Liver (tissue), 9 donors: ENCODE data around the gene ABLIM2. TPM values are rescaled to one million over a fixed set of nuclear protein-coding genes. Genes with fewer than 3 reads are reported as not detected.

Source experiments
- DNase-seq: peaks from one replicate; pipeline ENCODE4 v3.0.0-alpha.2; 2017; ENCODE audit warnings: low spot score
- H3K27ac ChIP-seq, 2 donors: one replicate each; pipeline ENCODE4 v1.7.0; 2013; ENCODE audit warnings: inconsistent platforms in 2 of 2, low read length in 2 of 2, control low read depth in 1 of 2, low read depth in 1 of 2, mild to moderate bottlenecking in 1 of 2
- H3K27me3 ChIP-seq, 4 donors: one replicate each; pipeline versions ENCODE4 v1.6.1 to v1.7.0; 2013; ENCODE audit warnings: low read length in 3 of 4, inconsistent platforms in 1 of 4, mild to moderate bottlenecking in 1 of 4, moderate library complexity in 1 of 4; ENCODE audit not compliant: control insufficient read depth in 4 of 4, insufficient read depth in 4 of 4
- H3K36me3 ChIP-seq, 4 donors: one replicate each; pipeline versions ENCODE4 v1.6.1 to v1.7.0; 2013; ENCODE audit warnings: low read length in 3 of 4, mild to moderate bottlenecking in 3 of 4, low read depth in 1 of 4, moderate library complexity in 1 of 4; ENCODE audit not compliant: control insufficient read depth in 4 of 4, insufficient read depth in 3 of 4
- H3K4me1 ChIP-seq, 4 donors: one replicate each; pipeline versions ENCODE4 v1.6.1 to v1.7.0; 2013; ENCODE audit warnings: low read length in 3 of 4, mild to moderate bottlenecking in 3 of 4, moderate library complexity in 1 of 4; ENCODE audit not compliant: control insufficient read depth in 4 of 4, insufficient read depth in 4 of 4
- H3K4me3 ChIP-seq, 3 donors: one replicate each; pipeline versions ENCODE4 v1.6.1 to v1.7.0; 2013; ENCODE audit warnings: low read length in 3 of 3, control low read depth in 1 of 3, low read depth in 1 of 3, mild to moderate bottlenecking in 1 of 3
- H3K9ac ChIP-seq, 2 donors: one replicate each; pipeline ENCODE4 v1.7.0; 2013; ENCODE audit warnings: low read length in 2 of 2, mild to moderate bottlenecking in 2 of 2, moderate library complexity in 2 of 2, control low read depth in 1 of 2, low read depth in 1 of 2
- H3K9me3 ChIP-seq, 4 donors: one replicate each; pipeline versions ENCODE4 v1.6.1 to v1.7.0; 2013; ENCODE audit warnings: low read length in 3 of 4; ENCODE audit not compliant: control insufficient read depth in 4 of 4
- ATF3 ChIP-seq: IDR thresholded peaks from 2 replicates; pipeline ENCODE4 v1.6.1; 2016; ENCODE audit warnings: antibody characterized with exemption
- EGR1 ChIP-seq, 2 donors: IDR thresholded peaks; 2 replicates each; pipeline ENCODE4 v1.6.1; 2016 to 2018; ENCODE audit warnings: antibody characterized with exemption in 2 of 2, low read depth in 2 of 2
- FOXA1 ChIP-seq: IDR thresholded peaks from 2 replicates; pipeline ENCODE4 v1.6.1; 2016; ENCODE audit warnings: antibody characterized with exemption
- FOXA2 ChIP-seq: IDR thresholded peaks from 2 replicates; pipeline ENCODE4 v1.6.1; 2016; ENCODE audit warnings: antibody characterized with exemption
- HNF4A ChIP-seq, 2 donors: conservative IDR thresholded peaks; 2 replicates each; pipeline ENCODE4 v1.6.1; 2016; ENCODE audit warnings: antibody characterized with exemption in 2 of 2, mild to moderate bottlenecking in 2 of 2
- HNF4G ChIP-seq: IDR thresholded peaks from 2 replicates; pipeline ENCODE4 v1.6.1; 2016; ENCODE audit warnings: antibody characterized with exemption
- NR2F2 ChIP-seq: IDR thresholded peaks from 2 replicates; pipeline ENCODE4 v1.6.1; 2016; ENCODE audit warnings: antibody characterized with exemption
- RAD21 ChIP-seq, 2 donors: IDR thresholded peaks; 2 replicates each; pipeline ENCODE4 v1.6.1; 2016; ENCODE audit warnings: antibody characterized with exemption in 2 of 2, mild to moderate bottlenecking in 2 of 2
- REST ChIP-seq: IDR thresholded peaks from 2 replicates; pipeline ENCODE4 v1.6.1; 2016; ENCODE audit warnings: antibody characterized with exemption, mild to moderate bottlenecking
- RXRA ChIP-seq, 2 donors: IDR thresholded peaks; 2 replicates each; pipeline ENCODE4 v1.6.1; 2017 to 2018; ENCODE audit warnings: antibody characterized with exemption in 2 of 2, mild to moderate bottlenecking in 1 of 2
- SP1 ChIP-seq: IDR thresholded peaks from 2 replicates; pipeline ENCODE4 v1.6.1; 2018; ENCODE audit warnings: antibody characterized with exemption, mild to moderate bottlenecking
- TAF1 ChIP-seq: conservative IDR thresholded peaks from 2 replicates; pipeline ENCODE4 v1.6.1; 2016; ENCODE audit warnings: antibody characterized with exemption, mild to moderate bottlenecking
- ZBTB33 ChIP-seq: IDR thresholded peaks from 2 replicates; pipeline ENCODE4 v1.6.1; 2016; ENCODE audit warnings: antibody characterized with exemption
- WGBS: extraction: QIAGEN DNeasy Blood & Tissue Kit; methylation state at CpG from one replicate; pipeline ENCODE4 v1.1.7; 2013; 5-methylcytosine and 5-hydroxymethylcytosine counted together
- polyA plus RNA-seq, 2 donors: library from polyadenylated mRNA; stranded (reverse) in 1 of 2; unstranded in 1 of 2; fragments of 200-250 nt in 1 of 2; fragments of >200 nt in 1 of 2; fragmentation: Nextera tagmentation in 1 of 2; extraction: Ambion mirVana in 1 of 2; gene quantifications; one replicate each; pipeline versions ENCODE4 v1.2.1 to v1.2.3, GENCODE V29; 2013 to 2015
- total RNA-seq, 2 donors: library from RNA; depleted of rRNA; stranded (reverse); fragments of >200 nt; gene quantifications; one replicate each; pipeline ENCODE4 v1.2.3, GENCODE V29; 2014
- donor health status: healthy.
- donor health status: healthy.
- donor health status: healthy.
- donor health status: healthy.
- donor health status: healthy.

The ABLIM2 gene
- total and polyA plus RNA-seq, 4 donors, result 0.75 to 2.5 (median 0.93) TPM

- Histone ChIP-seq H3K36me3 (no peaks in the 10 kb centered on the region), H3K4me3 (no peak overlapping the region), H3K27ac (no peak overlapping the region), H3K9me3 (no peaks in the 10 kb centered on the region), H3K4me1 (no peaks in the 10 kb centered on the region), H3K9ac (no peak overlapping the region), H3K27me3 (no peaks in the 10 kb centered on the region)
- 84% methylated on average over 32 of the region's 32 CpGs for WGBS
- no peak for DNase-seq
- TF ChIP-seq NR2F2 (no peak), HNF4G (no peak), FOXA2 (no peak), TAF1 (no peak), EGR1 (IDR thresholded peaks at IDR 0.05; ENCODE audit: low read depth in 2 of 2) (no peak), HNF4A (conservative IDR thresholded peaks at IDR 0.05) (no peak), SP1 (no peak), RAD21 (IDR thresholded peaks at IDR 0.05) (no peak), ATF3 (no peak), ZBTB33 (no peak), RXRA (IDR thresholded peaks at IDR 0.05) (no peak)
These were observed 53.1 kb downstream of the ABLIM2 start for GRCh38 chr4:8105306-8106100.

- Histone ChIP-seq H3K4me1 (no peaks in the 10 kb centered on the region), H3K9ac (no peak overlapping the region), H3K36me3 (no peaks in the 10 kb centered on the region), H3K4me3 (no peak overlapping the region), H3K9me3 (no peaks in the 10 kb centered on the region), H3K27ac (no peak overlapping the region), H3K27me3 (no peaks in the 10 kb centered on the region)
- no peak for TF ChIP-seq HNF4G
- TF ChIP-seq FOXA1, result no peak
- no peak for TF ChIP-seq REST
- 79% methylated on average over 22 of the region's 22 CpGs for WGBS
- DNase-seq, result no peak
These were observed 53.9 kb downstream of the ABLIM2 start for GRCh38 chr4:8104491-8105305.
